GM21576 (cell line): ENCODE measurements around the gene ARHGAP6.

Experiments
- ATAC-seq: cut with Tn5 transposase; IDR thresholded peaks from one replicate; pipeline ENCODE4 v1.9.1; 2021; ENCODE audit warnings: mild to moderate bottlenecking, moderate library complexity; ENCODE audit not compliant: unreplicated experiment

Gene ARHGAP6

GRCh38 chrX:11665168-11666111 lies at the start of gene ARHGAP6:
TSS of gene ARHGAP6 (minus strand) at chrX:11665920. CDS start at chrX:11664828, 1,092 bp downstream.
- ATAC-seq = no peak

- ATAC-seq = no peak
These were observed 39.2 kb upstream of the ARHGAP6 start for GRCh38 chrX:11704725-11705495.

- ATAC-seq = no peak
These were observed 38.1 kb upstream of the ARHGAP6 start for GRCh38 chrX:11703855-11704254.

- no peak for ATAC-seq
These were observed 37.4 kb upstream of the ARHGAP6 start for GRCh38 chrX:11702965-11703631.

GRCh38 chrX:11702420-11702819 lies 36.7 kb upstream of the ARHGAP6 start:
- no peak for ATAC-seq

GRCh38 chrX:11698702-11699101 lies 33.0 kb upstream of the ARHGAP6 start:
- no peak for ATAC-seq

GRCh38 chrX:11688201-11688600 lies 22.5 kb upstream of the ARHGAP6 start:
- ATAC-seq = no peak

GRCh38 chrX:11687157-11687556 lies 21.4 kb upstream of the ARHGAP6 start:
- ATAC-seq = no peak

GRCh38 chrX:11683057-11683456 lies 17.3 kb upstream of the ARHGAP6 start:
- ATAC-seq = no peak

GRCh38 chrX:11678158-11678557 lies 12.4 kb upstream of the ARHGAP6 start:
- no peak for ATAC-seq

- no peak for ATAC-seq
These were observed 6.5 kb upstream of the ARHGAP6 start for GRCh38 chrX:11672213-11672612.

GRCh38 chrX:11670316-11670715 lies 4.6 kb upstream of the ARHGAP6 start:
- no peak for ATAC-seq

- no peak for ATAC-seq
These were observed 1.4 kb upstream of the ARHGAP6 start for GRCh38 chrX:11666952-11667685.

- no peak for ATAC-seq
These were observed 444 bp upstream of the ARHGAP6 start for GRCh38 chrX:11666164-11666563.

GRCh38 chrX:11664211-11665167 lies 1.2 kb downstream of the ARHGAP6 start:
- no peak for ATAC-seq

GRCh38 chrX:11663875-11664210 lies 1.9 kb downstream of the ARHGAP6 start:
- no peak for ATAC-seq

- no peak for ATAC-seq
These were observed 10.3 kb downstream of the ARHGAP6 start for GRCh38 chrX:11655282-11656015.

GRCh38 chrX:11648705-11649519 lies 16.8 kb downstream of the ARHGAP6 start:
- no peak for ATAC-seq
